SK-N-DZ (cell line): ENCODE data around the gene OR6B1.
"Not testable (repeated sequence)": the region's sequence is repeated elsewhere in the genome, so short reads cannot be mapped to it uniquely, and the experiment has no call there.

Experiments used
- DNase-seq: peaks from one replicate; pipeline ENCODE4 v3.0.0-alpha.2; 2015; ENCODE audit warnings: low spot score

Gene OR6B1

DNA sequence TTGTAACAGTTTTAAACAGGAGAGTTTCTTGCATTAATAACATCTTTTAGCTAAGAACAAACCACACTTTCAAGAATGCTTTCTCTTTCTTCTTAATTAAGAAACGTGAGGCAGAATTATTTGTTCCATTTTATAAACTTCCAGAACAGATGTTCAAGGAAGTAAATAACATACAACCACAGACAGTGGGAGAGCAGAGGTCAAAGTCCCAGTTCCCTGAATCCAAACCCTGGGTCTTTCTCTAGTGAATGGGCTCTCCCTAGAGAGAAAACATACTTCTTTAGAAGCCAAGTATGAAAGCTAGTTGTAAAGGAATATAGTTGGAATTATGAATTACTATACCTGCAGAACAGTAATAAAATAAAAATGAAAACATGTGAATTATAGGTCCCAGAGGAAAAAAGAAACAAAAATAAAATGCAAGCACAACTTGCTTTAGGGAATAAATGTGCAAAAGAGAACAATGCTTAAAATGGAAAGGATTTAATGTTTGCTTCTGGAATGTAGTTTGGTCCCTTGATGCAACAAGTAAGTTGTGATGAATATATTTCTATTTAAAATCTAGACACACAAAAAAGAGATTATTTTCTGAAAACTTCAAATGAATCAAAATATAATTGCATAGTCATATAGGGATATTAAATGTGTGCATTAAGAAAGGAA is 6.0 kb downstream of the OR6B1 start:
- DNase-seq = no peak

- no peak for DNase-seq
These were observed 6.5 kb downstream of the OR6B1 start for GRCh38 chr7:144006692-144007042.

DNA sequence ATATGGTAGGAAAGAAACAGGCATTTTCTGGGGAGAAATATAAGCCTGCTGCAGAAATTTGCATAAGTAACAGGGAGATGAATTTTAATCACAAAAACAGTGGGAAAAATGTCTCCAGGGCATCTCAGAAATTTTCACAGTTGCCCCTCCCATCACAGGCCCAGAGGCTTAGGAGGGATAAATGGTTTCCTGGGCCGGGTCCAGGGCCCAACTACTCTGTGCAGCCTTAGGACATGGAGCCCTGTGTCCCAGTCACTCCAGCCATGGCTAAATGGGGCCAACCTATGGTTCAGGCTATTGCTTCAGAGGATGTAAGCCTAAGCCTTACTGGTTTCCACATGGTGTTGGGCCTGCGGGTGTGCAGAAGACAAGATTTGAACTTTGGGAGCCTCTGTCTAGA is 9.2 kb downstream of the OR6B1 start:
- DNase-seq = no peak

DNA sequence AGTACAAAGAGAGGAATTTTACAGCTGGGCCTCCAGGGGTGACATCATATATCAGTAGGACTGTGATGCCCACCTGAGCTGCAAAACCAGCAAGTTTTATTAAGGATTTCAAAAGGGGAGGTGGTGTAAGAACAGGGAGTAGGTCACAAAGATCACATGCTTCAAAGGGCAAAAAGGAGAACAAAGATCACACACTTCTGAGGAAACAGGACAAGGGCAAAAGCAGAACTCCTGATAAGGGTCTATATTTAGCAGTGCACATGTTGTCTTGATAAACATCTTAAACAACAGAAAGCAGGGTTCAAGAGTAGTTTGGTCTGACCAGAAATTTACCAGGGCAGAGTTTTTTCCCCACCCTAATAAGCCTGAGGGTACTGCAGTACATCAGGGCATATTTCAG is 9.9 kb downstream of the OR6B1 start:
- DNase-seq = not testable (repeated sequence)

- DNase-seq = not testable (repeated sequence)
These were observed 10.7 kb downstream of the OR6B1 start for GRCh38 chr7:144010821-144011220.

- DNase-seq = no peak
These were observed 11.5 kb downstream of the OR6B1 start for GRCh38 chr7:144011458-144012230.

DNA sequence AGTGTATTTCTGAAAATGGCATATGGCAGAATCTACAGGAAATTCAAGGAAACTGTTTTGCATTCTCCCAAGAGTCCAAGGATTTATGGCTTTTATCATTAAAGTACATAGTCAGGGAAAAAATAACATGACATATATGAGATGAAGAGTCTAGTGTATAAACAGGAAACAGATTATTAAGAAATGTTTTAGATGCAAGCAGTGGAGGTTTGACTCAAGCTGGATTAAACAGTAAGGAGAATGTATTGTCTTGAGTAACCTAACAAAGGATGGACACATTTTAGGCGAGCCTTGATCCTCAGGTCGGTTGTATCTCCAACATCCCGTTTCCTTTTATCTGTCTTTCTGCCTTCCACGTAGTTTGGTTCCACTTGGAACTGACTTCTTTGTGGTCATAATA is 17.9 kb downstream of the OR6B1 start:
- DNase-seq = no peak

- DNase-seq = no peak
These were observed 19.3 kb downstream of the OR6B1 start for GRCh38 chr7:144019457-144019856.

DNA sequence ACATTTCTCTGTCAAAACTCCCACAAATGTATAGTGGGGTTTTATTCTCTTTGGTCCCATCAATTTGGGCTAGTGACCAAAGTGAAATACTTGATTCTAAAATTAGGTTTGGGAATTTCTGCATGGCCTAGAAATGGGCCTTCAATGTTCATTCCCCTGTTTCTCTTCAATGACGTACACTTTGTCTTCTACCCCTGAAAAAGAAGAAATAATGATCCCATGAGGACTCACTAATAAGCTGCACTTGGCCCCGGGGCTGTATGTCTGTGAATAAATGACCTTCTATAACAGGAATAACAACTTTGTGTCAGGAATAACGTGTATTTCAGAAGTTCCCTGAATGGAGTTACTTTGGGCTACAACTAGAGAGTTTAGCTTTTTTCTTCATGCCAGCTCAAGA is 20.2 kb downstream of the OR6B1 start:
- DNase-seq = no peak

DNA sequence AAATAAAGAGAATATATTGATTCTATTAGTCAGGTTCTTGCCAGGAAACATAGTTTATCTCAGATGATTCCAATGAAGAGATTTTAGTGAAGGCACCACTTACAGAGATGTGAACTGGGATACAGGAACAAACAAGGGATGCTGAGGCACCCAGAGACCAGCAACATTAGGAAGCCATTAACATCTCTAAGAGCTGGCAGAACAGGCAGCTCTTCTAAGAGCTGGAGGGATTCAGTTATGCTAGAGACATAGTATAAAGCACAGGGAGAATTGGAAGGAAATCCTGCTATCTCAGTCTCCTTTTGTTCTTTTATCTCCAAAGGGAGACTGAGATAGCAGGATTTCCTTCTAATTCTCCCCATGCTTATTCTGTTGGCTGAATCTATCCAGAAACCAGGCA is 22.0 kb downstream of the OR6B1 start:
- DNase-seq = no peak

DNA sequence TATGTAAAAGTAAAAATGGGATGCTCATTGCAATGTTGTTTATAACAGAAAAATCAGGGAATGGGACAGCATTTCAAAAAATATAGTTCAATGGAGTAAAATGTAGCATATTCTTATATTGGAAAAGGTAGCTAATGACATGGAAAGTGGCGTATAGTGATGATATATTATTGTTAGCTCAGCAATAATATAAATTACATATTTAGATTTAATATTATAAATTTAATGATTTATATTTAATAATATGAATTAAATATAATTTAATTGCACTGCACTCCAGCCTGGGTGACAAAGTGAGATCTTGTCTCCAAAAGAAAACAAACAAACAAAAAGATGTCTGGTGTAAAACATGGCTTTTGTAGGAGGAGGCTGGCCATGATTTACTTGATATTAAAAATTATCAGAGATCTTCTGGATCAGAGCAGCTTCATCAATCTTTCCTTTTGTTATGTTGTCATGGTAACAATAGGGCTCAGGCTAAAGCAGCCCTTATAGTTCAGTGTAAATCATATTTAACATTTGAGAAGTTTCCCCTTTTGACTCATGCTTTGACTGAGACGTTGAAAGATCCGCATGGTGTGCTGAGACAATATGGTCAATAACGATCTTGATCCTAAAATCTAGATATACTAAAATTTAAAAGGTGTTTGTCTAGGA is 23.2 kb downstream of the OR6B1 start:
- no peak for DNase-seq

DNA sequence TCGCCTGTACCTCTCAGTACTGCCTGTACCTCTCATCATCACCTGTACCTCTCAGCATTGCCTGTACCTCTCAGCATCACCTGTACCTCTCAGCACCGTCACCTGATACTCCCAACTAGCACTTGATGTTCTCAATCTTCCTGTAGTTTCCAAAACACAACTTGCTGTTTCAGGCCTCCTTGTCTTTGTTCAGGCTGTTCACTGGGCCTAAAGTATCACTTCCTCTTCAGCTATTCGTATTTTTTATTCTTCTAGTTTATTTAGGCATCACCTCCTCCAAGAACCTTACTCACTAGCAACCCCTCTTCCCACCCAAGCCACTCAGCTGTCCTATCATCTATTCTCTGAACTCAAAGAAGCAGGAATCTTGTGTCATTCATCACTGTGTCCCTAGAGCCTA is 24.1 kb downstream of the OR6B1 start:
- DNase-seq = no peak

DNA sequence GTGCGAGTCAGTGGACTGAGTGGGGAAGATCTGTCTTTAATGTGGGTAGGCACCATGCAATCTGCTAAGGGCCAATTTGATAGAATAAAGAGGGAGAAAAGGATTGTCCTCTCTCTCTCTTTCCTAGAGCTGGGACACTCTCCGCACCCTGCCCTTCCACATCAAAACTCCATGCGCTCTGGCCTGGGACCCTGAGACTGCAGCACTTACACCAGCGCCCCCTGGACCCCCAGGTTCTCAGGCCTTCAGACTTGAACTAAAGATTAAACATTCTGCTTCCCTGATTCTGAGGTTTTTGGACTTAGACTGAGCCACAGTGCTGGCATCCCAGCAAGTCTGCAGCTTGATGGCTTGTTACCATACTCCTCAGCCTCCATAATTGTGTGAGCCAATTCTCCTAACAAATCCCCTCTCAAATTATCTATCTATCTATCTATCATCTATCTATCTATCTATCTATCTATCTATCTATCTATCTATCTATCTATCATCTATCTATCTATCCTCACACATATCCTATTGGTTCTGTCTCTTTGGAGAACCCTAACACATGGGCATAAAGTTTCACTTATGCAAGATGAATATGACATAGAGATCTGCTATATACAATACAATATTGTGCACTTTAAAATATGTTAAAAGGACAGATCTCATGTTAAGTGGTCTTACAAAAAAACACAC is 26.2 kb downstream of the OR6B1 start:
- DNase-seq = no peak

DNA sequence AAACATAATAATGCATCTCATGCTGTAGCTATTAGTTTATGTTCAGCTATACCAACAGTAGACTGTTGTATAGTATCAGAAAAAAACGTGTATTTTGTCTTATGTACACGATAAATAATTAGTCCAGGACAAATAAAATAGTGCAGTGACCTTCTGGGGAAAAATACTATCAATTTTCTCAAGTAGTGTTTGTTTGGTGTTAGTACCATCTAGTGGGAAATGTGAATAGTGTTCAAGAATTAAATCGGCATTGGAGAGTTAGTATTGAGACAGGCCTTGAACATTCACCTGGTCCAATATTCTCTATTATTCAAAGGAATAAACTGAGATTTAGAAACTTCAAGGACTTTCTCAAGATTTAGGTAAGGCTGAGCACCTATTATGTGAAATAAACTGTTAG is 26.9 kb downstream of the OR6B1 start:
- no peak for DNase-seq

GRCh38 chr7:144027974-144028373 is 27.9 kb downstream of the OR6B1 start:
- DNase-seq = no peak

DNA sequence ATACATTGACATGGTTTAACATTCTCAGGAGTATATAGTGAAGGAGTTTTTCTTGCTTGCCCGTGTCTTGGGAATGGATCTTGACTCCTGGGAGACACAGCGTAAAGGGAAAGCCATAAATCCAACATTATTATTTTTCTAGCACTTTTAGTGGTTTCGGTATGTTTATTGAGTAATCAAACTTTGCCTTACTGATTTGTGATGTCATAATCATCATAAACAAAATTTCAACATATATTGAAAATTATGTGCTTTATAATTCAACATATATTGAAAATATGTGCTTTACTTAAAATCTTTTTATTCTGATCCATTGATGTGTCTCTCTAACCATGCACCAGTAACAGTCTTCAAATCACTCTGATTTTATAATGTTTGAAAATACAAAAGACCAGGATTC is 28.4 kb downstream of the OR6B1 start:
- no peak for DNase-seq

DNA sequence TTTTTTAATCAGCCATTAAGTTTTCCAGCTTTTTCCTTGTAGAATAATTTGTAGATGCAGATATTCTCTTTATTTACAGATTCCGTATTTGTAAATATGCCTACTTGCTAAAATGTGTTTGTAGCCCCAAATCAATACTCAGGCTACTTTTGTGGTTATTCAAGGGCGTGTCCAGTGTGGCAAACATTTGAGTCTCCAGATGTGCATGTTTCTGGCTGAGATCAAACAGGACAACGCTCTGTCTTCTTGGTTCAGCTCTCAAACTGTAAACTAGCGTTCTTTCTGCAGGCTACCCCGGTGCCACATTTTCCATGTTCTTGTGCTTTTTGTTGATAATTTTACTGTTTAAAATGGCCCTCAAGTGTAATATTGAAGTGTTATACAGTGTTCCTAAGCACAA is 32.4 kb downstream of the OR6B1 start:
- no peak for DNase-seq

DNA sequence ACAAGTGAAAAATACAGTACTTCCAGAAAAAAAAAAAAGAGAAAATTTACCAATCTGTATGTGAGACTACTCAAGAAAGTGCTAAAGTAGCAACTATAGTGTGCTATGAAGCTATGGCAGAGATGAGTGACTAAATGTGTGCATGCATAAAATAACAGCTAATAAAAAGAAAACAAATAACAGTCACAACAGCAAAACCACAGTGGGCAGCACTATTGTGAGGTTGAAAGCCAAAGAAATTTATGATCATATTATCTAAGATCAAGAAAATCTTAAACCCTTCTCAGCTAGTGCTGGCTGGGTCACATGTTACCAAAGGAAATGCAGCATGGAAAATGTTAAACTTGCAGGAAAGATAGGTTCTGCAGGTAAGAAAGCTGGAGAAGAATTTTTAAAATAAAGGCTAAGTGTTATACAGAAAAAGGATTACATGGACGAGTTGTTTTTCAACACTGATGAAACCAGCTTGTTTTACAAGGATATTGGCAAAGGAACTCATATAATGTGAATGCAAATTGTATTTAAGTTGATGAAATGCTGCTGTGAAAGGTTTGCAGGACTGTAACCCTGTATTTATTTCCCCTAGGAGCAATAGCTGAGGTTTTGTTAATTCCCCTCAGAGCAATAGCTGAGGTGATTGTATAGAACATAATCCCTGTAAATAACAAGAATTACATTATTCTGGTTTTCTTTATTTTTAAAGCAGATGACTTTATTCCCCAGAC is 33.0 kb downstream of the OR6B1 start:
- no peak for DNase-seq

- no peak for DNase-seq
These were observed 35.3 kb downstream of the OR6B1 start for GRCh38 chr7:144035385-144035784.

DNA sequence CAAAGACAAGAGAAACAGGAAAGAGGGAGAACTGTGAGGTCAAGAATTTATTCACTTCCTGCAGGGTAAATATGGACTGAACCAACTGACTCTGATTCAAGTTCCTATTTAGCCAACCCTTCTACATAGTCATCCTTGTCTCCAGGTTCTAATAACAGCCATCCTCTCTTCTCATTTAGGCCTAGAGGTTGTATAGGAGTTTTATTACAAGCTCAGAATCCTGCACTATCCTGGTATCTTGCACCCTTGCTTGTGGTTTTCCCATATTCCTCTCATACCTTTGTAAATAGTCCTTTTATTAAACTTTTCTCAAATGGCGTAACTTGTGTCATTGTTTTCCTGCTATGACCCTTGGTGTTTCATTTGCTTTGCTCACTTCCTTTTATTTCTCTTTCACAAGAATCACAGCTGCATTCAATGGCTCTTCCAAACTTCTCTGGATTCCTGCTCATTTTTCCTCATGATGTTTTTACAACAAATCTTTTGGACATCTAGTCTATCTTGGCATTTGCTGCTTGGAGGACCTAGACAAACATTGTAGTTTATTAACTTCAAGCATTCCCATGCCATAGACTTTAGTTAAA is 36.3 kb downstream of the OR6B1 start:
- DNase-seq = no peak

- DNase-seq = no peak
These were observed 37.4 kb downstream of the OR6B1 start for GRCh38 chr7:144037414-144038035.
